Lung (tissue), 12 donors: ENCODE results near the gene VEGFA. TPM values are rescaled to one million over a fixed set of nuclear protein-coding genes. Genes with fewer than 3 reads are reported as not detected.
A peak's percentile ranks its signal among the peaks of the same experiment; 100 is the strongest.

Source experiments
- ATAC-seq: fragments of 200-7000 bp; cut with Tn5 transposase; one replicate; pipeline ENCODE4 v1.9.1; 2020; ENCODE audit warnings: moderate number of reproducible peaks; ENCODE audit not compliant: insufficient read depth, low FRiP score
- DNase-seq, 3 donors: peaks; one replicate each; pipeline ENCODE4 v3.0.0-alpha.2; 2013 to 2017
- H3K27ac ChIP-seq, 2 donors: one replicate each; pipeline ENCODE4 v1.5.1; 2013; ENCODE audit warnings: mild to moderate bottlenecking in 2 of 2, moderate library complexity in 2 of 2, control low read depth in 1 of 2, inconsistent platforms in 1 of 2, low read depth in 1 of 2, low read length in 1 of 2
- H3K27me3 ChIP-seq, 3 donors: one replicate each; pipeline ENCODE4 v1.5.1; 2013; ENCODE audit warnings: low read length in 2 of 3; ENCODE audit not compliant: control insufficient read depth in 3 of 3, insufficient read depth in 3 of 3
- H3K36me3 ChIP-seq, 4 donors: one replicate each; pipeline ENCODE4 v1.5.1; 2013; ENCODE audit warnings: low read length in 4 of 4, mild to moderate bottlenecking in 1 of 4, moderate library complexity in 1 of 4; ENCODE audit not compliant: control insufficient read depth in 4 of 4, insufficient read depth in 4 of 4
- H3K4me1 ChIP-seq, 5 donors: one replicate each; pipeline ENCODE4 v1.5.1; 2013; ENCODE audit warnings: low read length in 5 of 5, mild to moderate bottlenecking in 2 of 5, moderate library complexity in 1 of 5; ENCODE audit not compliant: control insufficient read depth in 5 of 5, insufficient read depth in 5 of 5
- H3K4me3 ChIP-seq: one replicate; pipeline ENCODE4 v1.5.1; 2013; ENCODE audit warnings: mild to moderate bottlenecking, control low read depth, moderate library complexity
- H3K9ac ChIP-seq, 2 donors: one replicate each; pipeline ENCODE4 v1.5.1; 2013; ENCODE audit warnings: low read length in 2 of 2, control low read depth in 1 of 2; ENCODE audit not compliant: insufficient read depth in 1 of 2
- H3K9me3 ChIP-seq, 4 donors: one replicate each; pipeline ENCODE4 v1.5.1; 2013; ENCODE audit warnings: low read length in 3 of 4, mild to moderate bottlenecking in 1 of 4, moderate library complexity in 1 of 4; ENCODE audit not compliant: control insufficient read depth in 4 of 4, insufficient read depth in 3 of 4
- WGBS, 2 donors: extraction: QIAGEN DNeasy Blood & Tissue Kit; methylation state at CpG; one replicate each; pipeline ENCODE4 v1.1.7; 2013; 5-methylcytosine and 5-hydroxymethylcytosine counted together
- polyA plus RNA-seq, 2 donors: library from polyadenylated mRNA; stranded (reverse); fragments of 200-250 nt; gene quantifications; one replicate each; pipeline ENCODE4 v1.2.1, GENCODE V29; 2013
- total RNA-seq, 2 donors: library from RNA; depleted of rRNA in 1 of 2; stranded (reverse); fragments of >200 nt in 1 of 2; gene quantifications; one replicate each; pipeline ENCODE4 v1.2.1, GENCODE V29; 2014 to 2021
- TF ChIP-seq, protein P1 (sequence below): IDR thresholded peaks from 2 replicates; pipeline ENCODE4 v1.5.1; 2012; ENCODE audit warnings: mild to moderate bottlenecking; ENCODE audit errors: control extremely low read depth, extremely low read depth
- donor health status: control.
- donor health status: control.
- donor health status: Bipolar disorder and iron deficiency.
- donor health status: healthy.
- donor health status: DM: yes; HTN: yes; CAD: no.

VEGFA gene
- total and polyA plus RNA-seq, 4 donors, result 98.3 to 275 (median 140) TPM

DNA sequence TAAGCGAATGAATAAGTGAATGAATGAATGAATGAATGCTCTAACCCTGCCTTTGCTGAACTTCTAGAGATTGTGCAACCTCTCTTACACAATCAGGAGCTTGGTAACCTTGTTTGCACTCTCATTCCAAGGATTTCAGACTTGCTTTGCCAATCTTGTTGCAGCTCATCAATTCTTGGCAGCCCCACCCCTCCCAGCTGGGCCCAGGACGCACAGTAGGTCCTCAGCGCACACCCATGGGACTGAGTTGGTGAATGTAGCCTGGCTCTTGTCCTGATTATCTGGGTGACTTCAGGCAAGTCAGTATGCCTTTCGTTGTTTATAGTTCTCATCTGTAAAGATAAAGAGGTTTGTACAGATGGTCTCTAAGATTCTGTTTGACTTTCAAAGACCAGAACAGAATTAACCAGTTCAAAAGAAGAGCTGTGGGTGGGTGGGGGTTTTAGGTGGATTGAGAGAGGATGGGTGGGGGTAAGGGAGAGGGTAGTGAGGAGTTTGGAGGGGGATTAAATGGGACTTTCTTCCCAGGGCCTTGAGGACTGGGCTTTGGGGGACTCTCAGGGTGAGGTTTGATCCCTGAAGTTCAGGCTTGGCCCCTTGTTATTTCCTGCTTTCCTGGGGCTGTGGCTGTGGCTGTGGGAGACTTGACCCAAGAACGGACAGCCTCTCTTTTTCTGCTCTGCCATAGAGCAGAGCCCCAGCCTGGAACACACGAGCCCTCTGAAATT lies 33.2 kb downstream of the VEGFA start:
- ATAC-seq (no peak), DNase-seq (peak in 2 of 3 donors; percentile 49 to 76)
- TF ChIP-seq, protein P1, sequence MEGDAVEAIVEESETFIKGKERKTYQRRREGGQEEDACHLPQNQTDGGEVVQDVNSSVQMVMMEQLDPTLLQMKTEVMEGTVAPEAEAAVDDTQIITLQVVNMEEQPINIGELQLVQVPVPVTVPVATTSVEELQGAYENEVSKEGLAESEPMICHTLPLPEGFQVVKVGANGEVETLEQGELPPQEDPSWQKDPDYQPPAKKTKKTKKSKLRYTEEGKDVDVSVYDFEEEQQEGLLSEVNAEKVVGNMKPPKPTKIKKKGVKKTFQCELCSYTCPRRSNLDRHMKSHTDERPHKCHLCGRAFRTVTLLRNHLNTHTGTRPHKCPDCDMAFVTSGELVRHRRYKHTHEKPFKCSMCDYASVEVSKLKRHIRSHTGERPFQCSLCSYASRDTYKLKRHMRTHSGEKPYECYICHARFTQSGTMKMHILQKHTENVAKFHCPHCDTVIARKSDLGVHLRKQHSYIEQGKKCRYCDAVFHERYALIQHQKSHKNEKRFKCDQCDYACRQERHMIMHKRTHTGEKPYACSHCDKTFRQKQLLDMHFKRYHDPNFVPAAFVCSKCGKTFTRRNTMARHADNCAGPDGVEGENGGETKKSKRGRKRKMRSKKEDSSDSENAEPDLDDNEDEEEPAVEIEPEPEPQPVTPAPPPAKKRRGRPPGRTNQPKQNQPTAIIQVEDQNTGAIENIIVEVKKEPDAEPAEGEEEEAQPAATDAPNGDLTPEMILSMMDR, result no peak
- Histone ChIP-seq H3K9ac (no peak overlapping the region), H3K4me3 (no peak overlapping the region), H3K4me1 (peaks cover 2 to 30% (median 20%) of the 10 kb centered on the region in 5 donors), H3K36me3 (no peaks in the 10 kb centered on the region), H3K9me3 (no peaks in the 10 kb centered on the region), H3K27me3 (no peaks in the 10 kb centered on the region), H3K27ac (no peak overlapping the region)
- 54 to 60% methylated on average over 6 of the region's 6 CpGs for WGBS, 2 donors

DNA sequence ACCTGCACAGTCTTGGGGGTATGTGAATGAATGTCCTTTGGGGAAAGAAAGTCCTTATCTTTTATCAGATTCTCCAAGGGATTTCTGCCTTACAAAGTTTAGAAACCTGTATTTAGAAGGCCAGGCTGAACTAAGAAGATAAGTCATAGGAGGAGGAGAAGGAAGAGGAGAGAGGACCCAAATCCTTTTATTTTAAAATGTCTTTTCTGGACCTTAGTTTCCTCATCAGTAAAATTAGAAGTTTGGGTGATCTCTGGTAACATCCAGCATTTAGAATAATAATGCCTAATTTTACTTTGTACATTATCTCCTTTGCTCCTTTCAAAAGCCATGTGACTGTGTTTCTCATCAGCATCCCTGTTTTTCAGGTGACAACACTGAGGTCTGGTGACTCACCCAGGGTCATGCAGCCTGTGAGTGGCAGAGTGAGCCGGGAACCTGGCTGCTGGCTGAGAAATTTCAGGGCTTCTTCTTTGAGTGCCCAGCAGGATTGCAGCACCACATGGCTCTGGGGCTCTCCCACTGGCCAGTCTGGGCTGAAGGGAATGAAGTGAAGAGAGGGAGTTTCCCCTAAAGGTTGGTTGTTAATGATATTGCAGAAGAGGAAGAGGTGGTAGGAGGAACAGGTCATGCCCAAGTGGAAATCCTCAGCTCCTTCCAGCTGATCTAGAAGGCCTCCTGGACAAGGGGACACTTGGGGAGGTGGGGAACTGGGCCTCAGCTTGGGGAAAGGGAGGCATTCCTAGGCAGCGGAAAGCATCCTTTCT lies 34.0 kb downstream of the VEGFA start:
- Histone ChIP-seq H3K4me1 (peaks cover 2 to 31% (median 20%) of the 10 kb centered on the region in 5 donors), H3K9me3 (no peaks in the 10 kb centered on the region), H3K9ac (no peak overlapping the region), H3K4me3 (no peak overlapping the region), H3K27me3 (no peaks in the 10 kb centered on the region), H3K36me3 (no peaks in the 10 kb centered on the region), H3K27ac (peak overlapping the region in 1 of 2 donors; percentile 9)
- DNase-seq (no peak), ATAC-seq (peak; percentile 54)
- TF ChIP-seq, protein P1, result no peak
- WGBS, 2 donors, result 60 to 61% methylated on average over 2 of the region's 2 CpGs

DNA sequence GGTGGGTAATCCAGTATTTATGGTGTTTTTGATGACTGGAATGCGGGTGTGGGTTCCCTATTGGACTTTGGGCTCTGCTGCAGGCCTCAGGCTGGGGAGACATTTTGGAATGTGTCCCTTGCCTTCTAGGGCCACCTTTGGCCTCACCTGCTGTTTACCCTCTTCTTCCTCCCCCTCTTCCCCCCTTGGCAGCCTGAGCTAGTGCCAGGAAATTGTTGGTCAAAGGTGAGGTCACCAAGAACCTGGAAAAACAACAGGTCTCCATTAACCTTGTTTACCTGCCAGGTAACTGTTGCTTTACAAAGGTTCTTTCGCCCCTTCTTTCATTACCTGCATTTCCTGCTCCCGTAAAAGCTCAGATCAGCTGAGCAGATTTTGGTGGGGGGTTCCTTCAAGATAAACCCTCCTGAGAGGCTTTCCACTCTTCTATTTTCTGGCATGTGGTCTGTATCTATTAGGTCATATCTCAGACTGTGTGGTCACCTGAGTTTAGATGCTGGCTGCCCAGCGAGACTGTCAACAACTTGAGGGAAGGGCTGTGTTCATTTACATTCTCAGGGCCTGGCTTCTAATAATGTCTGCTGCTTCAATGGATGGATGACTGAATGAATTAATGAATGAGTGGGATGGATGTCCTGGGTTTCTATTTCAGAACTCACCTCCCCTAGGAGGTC lies 34.7 kb downstream of the VEGFA start:
- WGBS, 2 donors, result 78 to 85% methylated on average over 4 of the region's 4 CpGs
- H3K27ac ChIP-seq, result peak overlapping the region in 1 of 2 donors; percentile 9
- no peaks in the 10 kb centered on the region for H3K36me3 ChIP-seq
- DNase-seq (no peak), ATAC-seq (no peak)
- no peak overlapping the region for H3K9ac ChIP-seq
- H3K9me3 ChIP-seq, result peaks cover 0 to 1% (median 0%) of the 10 kb centered on the region in 4 donors
- H3K4me3 ChIP-seq, result no peak overlapping the region
- peaks cover 2 to 31% (median 16%) of the 10 kb centered on the region in 5 donors for H3K4me1 ChIP-seq
- no peaks in the 10 kb centered on the region for H3K27me3 ChIP-seq
- TF ChIP-seq, protein P1, result no peak
